BLaER1 treated with 17β-estradiol and CSF1 and Interleukin-3, amounts not matched to agents 10 nM and 100 nM (cell line): ENCODE measurements around the gene ADAMTS6.
"Not testable (repeated sequence)": the region's sequence is repeated elsewhere in the genome, so short reads cannot be mapped to it uniquely, and the experiment has no call there.

Experiments used
- H3K27ac ChIP-seq, 11 experiments: shearing (Covaris generic); formaldehyde crosslinking; 2 replicates each; pipeline ENCODE4 v1.8.1; 2022
- H3K27me3 ChIP-seq, 11 experiments: shearing (Covaris generic); formaldehyde crosslinking; 2 replicates each; pipeline ENCODE4 v1.8.1; 2022
- H3K36me3 ChIP-seq, 11 experiments: shearing (Covaris generic); formaldehyde crosslinking; 2 replicates each; pipeline ENCODE4 v1.8.1; 2022
- H3K4me1 ChIP-seq, 10 experiments: shearing (Covaris generic); formaldehyde crosslinking; 2 replicates each; pipeline ENCODE4 v1.8.1; 2022
- H3K4me2 ChIP-seq, 11 experiments: shearing (Covaris generic); formaldehyde crosslinking; 2 replicates each; pipeline ENCODE4 v1.8.1; 2022
- H3K4me3 ChIP-seq, 10 experiments: shearing (Covaris generic); formaldehyde crosslinking; 2 replicates each; pipeline ENCODE4 v1.8.1; 2022
- H3K9ac ChIP-seq, 11 experiments: shearing (Covaris generic); formaldehyde crosslinking; 2 replicates each; pipeline ENCODE4 v1.8.1; 2022
- H3K9me3 ChIP-seq, 11 experiments: shearing (Covaris generic); formaldehyde crosslinking; replicated peaks in 1 of 11; 2 replicates each; pipeline ENCODE4 v1.8.1; 2022
- H4K20me1 ChIP-seq, 11 experiments: shearing (Covaris generic); formaldehyde crosslinking; 2 replicates each; pipeline ENCODE4 v1.8.1; 2022
- Cebpa-rat ChIP-seq, 11 experiments: shearing (Covaris generic); IDR thresholded peaks; 2 replicates each; pipeline ENCODE4 v1.8.1; 2022

ADAMTS6 gene

GRCh38 chr5:65356274-65356673, 125.4 kb downstream of the ADAMTS6 start:
- H3K4me3 ChIP-seq: no peak overlapping the region
- no peaks in the 10 kb centered on the region for H3K9me3 ChIP-seq
- no peak overlapping the region for H3K27ac ChIP-seq
- H3K4me2 ChIP-seq: no peak overlapping the region
- H3K9ac ChIP-seq: no peak overlapping the region
- H4K20me1 ChIP-seq: no peaks in the 10 kb centered on the region
- no peaks in the 10 kb centered on the region for H3K4me1 ChIP-seq
- no peak for TF ChIP-seq Cebpa-rat (IDR thresholded peaks at IDR 0.05)
- H3K27me3 ChIP-seq: no peaks in the 10 kb centered on the region
- no peaks in the 10 kb centered on the region for H3K36me3 ChIP-seq

- no peaks in the 10 kb centered on the region for H3K9me3 ChIP-seq
- H3K27me3 ChIP-seq: no peaks in the 10 kb centered on the region
- H3K36me3 ChIP-seq: no peaks in the 10 kb centered on the region
- H3K9ac ChIP-seq: no peak overlapping the region
- no peaks in the 10 kb centered on the region for H3K4me1 ChIP-seq
- H3K4me2 ChIP-seq: no peak overlapping the region
- H3K27ac ChIP-seq: no peak overlapping the region
- no peak for TF ChIP-seq Cebpa-rat (IDR thresholded peaks at IDR 0.05)
- no peaks in the 10 kb centered on the region for H4K20me1 ChIP-seq
- no peak overlapping the region for H3K4me3 ChIP-seq
Observed at GRCh38 chr5:65355301-65355700, 126.4 kb downstream of the ADAMTS6 start.

- Histone ChIP-seq H3K9me3 (peaks cover 14 to 41% (median 29%) of the 10 kb centered on the region in 11 experiments), H3K4me2 (no peak overlapping the region), H3K9ac (no peak overlapping the region), H3K27me3 (no peaks in the 10 kb centered on the region), H4K20me1 (no peaks in the 10 kb centered on the region), H3K4me1 (no peaks in the 10 kb centered on the region), H3K27ac (no peak overlapping the region), H3K36me3 (no peaks in the 10 kb centered on the region), H3K4me3 (no peak overlapping the region)
- no peak for TF ChIP-seq Cebpa-rat (IDR thresholded peaks at IDR 0.05)
Observed at GRCh38 chr5:65341835-65342234, 139.9 kb downstream of the ADAMTS6 start.

GRCh38 chr5:65338606-65339151, 143.0 kb downstream of the ADAMTS6 start:
- Histone ChIP-seq H3K4me3 (no peak overlapping the region), H3K36me3 (no peaks in the 10 kb centered on the region), H3K9me3 (peaks cover 14 to 41% (median 29%) of the 10 kb centered on the region in 11 experiments), H3K9ac (no peak overlapping the region), H3K27ac (no peak overlapping the region), H3K4me1 (no peaks in the 10 kb centered on the region), H3K4me2 (no peak overlapping the region), H4K20me1 (no peaks in the 10 kb centered on the region), H3K27me3 (no peaks in the 10 kb centered on the region)
- no peak for TF ChIP-seq Cebpa-rat (IDR thresholded peaks at IDR 0.05)

GRCh38 chr5:65334077-65334476, 147.6 kb downstream of the ADAMTS6 start:
- no peaks in the 10 kb centered on the region for H4K20me1 ChIP-seq
- no peak overlapping the region for H3K9ac ChIP-seq
- no peaks in the 10 kb centered on the region for H3K27me3 ChIP-seq
- H3K36me3 ChIP-seq: no peaks in the 10 kb centered on the region
- H3K9me3 ChIP-seq: peaks cover 0 to 8% (median 6%) of the 10 kb centered on the region in 11 experiments; a peak in 12 of 22 replicates
- no peak overlapping the region for H3K4me3 ChIP-seq
- H3K4me2 ChIP-seq: no peak overlapping the region
- H3K27ac ChIP-seq: no peak overlapping the region
- no peaks in the 10 kb centered on the region for H3K4me1 ChIP-seq
- TF ChIP-seq Cebpa-rat (IDR thresholded peaks at IDR 0.05): no peak

GRCh38 chr5:65332591-65332990, 149.1 kb downstream of the ADAMTS6 start:
- TF ChIP-seq Cebpa-rat (IDR thresholded peaks at IDR 0.05): no peak
- Histone ChIP-seq H4K20me1 (no peaks in the 10 kb centered on the region), H3K27ac (no peak overlapping the region), H3K4me2 (no peak overlapping the region), H3K36me3 (no peaks in the 10 kb centered on the region), H3K4me1 (no peaks in the 10 kb centered on the region), H3K9ac (no peak overlapping the region), H3K27me3 (no peaks in the 10 kb centered on the region), H3K9me3 (no peaks in the 10 kb centered on the region), H3K4me3 (no peak overlapping the region)

GRCh38 chr5:65329266-65329665, 152.5 kb downstream of the ADAMTS6 start:
- no peaks in the 10 kb centered on the region for H3K9me3 ChIP-seq
- H3K4me3 ChIP-seq: no peak overlapping the region
- no peaks in the 10 kb centered on the region for H3K27me3 ChIP-seq
- no peak overlapping the region for H3K27ac ChIP-seq
- no peak overlapping the region for H3K9ac ChIP-seq
- no peaks in the 10 kb centered on the region for H3K36me3 ChIP-seq
- no peaks in the 10 kb centered on the region for H3K4me1 ChIP-seq
- H4K20me1 ChIP-seq: no peaks in the 10 kb centered on the region
- no peak overlapping the region for H3K4me2 ChIP-seq
- TF ChIP-seq Cebpa-rat (IDR thresholded peaks at IDR 0.05): no peak

- no peaks in the 10 kb centered on the region for H4K20me1 ChIP-seq
- H3K4me2 ChIP-seq: no peak overlapping the region
- no peaks in the 10 kb centered on the region for H3K27me3 ChIP-seq
- no peak overlapping the region for H3K9ac ChIP-seq
- no peaks in the 10 kb centered on the region for H3K9me3 ChIP-seq
- TF ChIP-seq Cebpa-rat (IDR thresholded peaks at IDR 0.05): no peak
- no peaks in the 10 kb centered on the region for H3K36me3 ChIP-seq
- no peaks in the 10 kb centered on the region for H3K4me1 ChIP-seq
- no peak overlapping the region for H3K4me3 ChIP-seq
- H3K27ac ChIP-seq: no peak overlapping the region
Observed at GRCh38 chr5:65327582-65327981, 154.1 kb downstream of the ADAMTS6 start.

GRCh38 chr5:65326922-65327321, 154.8 kb downstream of the ADAMTS6 start:
- no peaks in the 10 kb centered on the region for H3K4me1 ChIP-seq
- no peak overlapping the region for H3K27ac ChIP-seq
- no peaks in the 10 kb centered on the region for H4K20me1 ChIP-seq
- TF ChIP-seq Cebpa-rat (IDR thresholded peaks at IDR 0.05): no peak
- H3K36me3 ChIP-seq: no peaks in the 10 kb centered on the region
- H3K9me3 ChIP-seq: no peaks in the 10 kb centered on the region
- no peak overlapping the region for H3K4me3 ChIP-seq
- H3K9ac ChIP-seq: no peak overlapping the region
- H3K27me3 ChIP-seq: no peaks in the 10 kb centered on the region
- no peak overlapping the region for H3K4me2 ChIP-seq

GRCh38 chr5:65324226-65324625, 157.5 kb downstream of the ADAMTS6 start:
- Histone ChIP-seq H3K9ac (no peak overlapping the region), H4K20me1 (no peaks in the 10 kb centered on the region), H3K4me3 (no peak overlapping the region), H3K27ac (no peak overlapping the region), H3K4me2 (no peak overlapping the region), H3K36me3 (no peaks in the 10 kb centered on the region), H3K4me1 (no peaks in the 10 kb centered on the region), H3K27me3 (no peaks in the 10 kb centered on the region), H3K9me3 (peaks cover 0 to 11% (median 6%) of the 10 kb centered on the region in 11 experiments; a peak in 9 of 22 replicates)
- no peak for TF ChIP-seq Cebpa-rat (IDR thresholded peaks at IDR 0.05)

GRCh38 chr5:65320704-65321103, 161.0 kb downstream of the ADAMTS6 start:
- H3K27ac ChIP-seq, H3K27me3 ChIP-seq, H3K4me3 ChIP-seq, H3K36me3 ChIP-seq, H3K4me2 ChIP-seq, H4K20me1 ChIP-seq, H3K4me1 ChIP-seq, H3K9ac ChIP-seq: not testable (repeated sequence)
- peaks cover 0 to 11% (median 6%) of the 10 kb centered on the region in 11 experiments; a peak in 9 of 22 replicates for H3K9me3 ChIP-seq
